Nephron progenitor cell (in vitro differentiated cells): ENCODE measurements around the gene FOXN3.
A peak's percentile ranks its signal among the peaks of the same experiment; 100 is the strongest.

ENCODE experiments used
- DNase-seq: peaks from one replicate; pipeline ENCODE4 v3.0.0; 2021
- H3K27ac Mint-ChIP-seq: 2 replicates; pipeline ENCODE4 v1.8.0; 2021; ENCODE audit warnings: mild to moderate bottlenecking, moderate library complexity, mixed read lengths
- H3K27me3 Mint-ChIP-seq: 2 replicates; pipeline ENCODE4 v1.8.0; 2021; ENCODE audit warnings: mild to moderate bottlenecking, low read depth, mixed read lengths; ENCODE audit not compliant: poor library complexity
- H3K36me3 Mint-ChIP-seq: 2 replicates; pipeline ENCODE4 v1.8.0; 2021; ENCODE audit warnings: low read depth, mixed read lengths
- H3K4me1 Mint-ChIP-seq: 2 replicates; pipeline ENCODE4 v1.8.0; 2021; ENCODE audit warnings: mixed read lengths
- H3K4me3 Mint-ChIP-seq: 2 replicates; pipeline ENCODE4 v1.8.0; 2021; ENCODE audit warnings: mild to moderate bottlenecking, moderate library complexity, mixed read lengths
- H3K9me3 Mint-ChIP-seq: 2 replicates; pipeline ENCODE4 v1.8.0; 2021; ENCODE audit warnings: mild to moderate bottlenecking, moderate library complexity, mixed read lengths
- CTCF ChIP-seq: fragments of 200-600 bp; sonication (generic); IDR thresholded peaks from 2 replicates; pipeline ENCODE4 v1.5.0; 2021; ENCODE audit warnings: antibody characterized with exemption

The FOXN3 gene

GRCh38 chr14:89445273-89445973 lies 28.4 kb upstream of the FOXN3 start:
- H3K4me3 Mint-ChIP-seq, result no peak overlapping the region
- peaks cover 29% of the 10 kb centered on the region for H3K4me1 Mint-ChIP-seq
- no peak for TF ChIP-seq CTCF
- H3K27ac Mint-ChIP-seq, result no peak overlapping the region
- peaks cover 19% of the 10 kb centered on the region for H3K27me3 Mint-ChIP-seq
- no peak for DNase-seq
- no peaks in the 10 kb centered on the region for H3K9me3 Mint-ChIP-seq
- no peaks in the 10 kb centered on the region for H3K36me3 Mint-ChIP-seq

- no peak overlapping the region for H3K4me3 Mint-ChIP-seq
- peaks cover 27% of the 10 kb centered on the region for H3K27me3 Mint-ChIP-seq
- H3K9me3 Mint-ChIP-seq, result no peaks in the 10 kb centered on the region
- H3K36me3 Mint-ChIP-seq, result no peaks in the 10 kb centered on the region
- TF ChIP-seq CTCF, result no peak
- no peak for DNase-seq
- peak overlapping the region; percentile 68 for H3K27ac Mint-ChIP-seq
- peaks cover 29% of the 10 kb centered on the region for H3K4me1 Mint-ChIP-seq
Observed at GRCh38 chr14:89444516-89445125, 27.6 kb upstream of the FOXN3 start.

- no peak overlapping the region for H3K27ac Mint-ChIP-seq
Observed at GRCh38 chr14:89444044-89444443, 27.0 kb upstream of the FOXN3 start.

GRCh38 chr14:89443042-89443629 lies 26.1 kb upstream of the FOXN3 start:
- peak overlapping the region; percentile 41 for H3K27ac Mint-ChIP-seq

More at GRCh38 chr14:89444044-89444443, 27.0 kb upstream of the FOXN3 start:
- Mint-ChIP-seq H3K27me3 (peaks cover 27% of the 10 kb centered on the region), H3K4me1 (peaks cover 29% of the 10 kb centered on the region), H3K36me3 (no peaks in the 10 kb centered on the region), H3K9me3 (no peaks in the 10 kb centered on the region), H3K4me3 (no peak overlapping the region)
- DNase-seq, result no peak
- no peak for TF ChIP-seq CTCF

GRCh38 chr14:89442280-89442679 lies 25.2 kb upstream of the FOXN3 start:
- H3K4me1 Mint-ChIP-seq, result peaks cover 31% of the 10 kb centered on the region
- no peak for TF ChIP-seq CTCF
- H3K4me3 Mint-ChIP-seq, result no peak overlapping the region
- peaks cover 27% of the 10 kb centered on the region for H3K27me3 Mint-ChIP-seq
- H3K36me3 Mint-ChIP-seq, result peaks cover 2% of the 10 kb centered on the region
- no peak overlapping the region for H3K27ac Mint-ChIP-seq
- H3K9me3 Mint-ChIP-seq, result peaks cover 2% of the 10 kb centered on the region
- no peak for DNase-seq

More at GRCh38 chr14:89443042-89443629, 26.1 kb upstream of the FOXN3 start:
- Mint-ChIP-seq H3K4me1 (peaks cover 29% of the 10 kb centered on the region), H3K27me3 (peaks cover 27% of the 10 kb centered on the region), H3K4me3 (no peak overlapping the region), H3K9me3 (no peaks in the 10 kb centered on the region), H3K36me3 (no peaks in the 10 kb centered on the region)
- no peak for TF ChIP-seq CTCF
- no peak for DNase-seq
